HUES64 (cell line): ENCODE results near the gene DOC2B. TPM values are rescaled to one million over a fixed set of nuclear protein-coding genes. Genes with fewer than 3 reads are reported as not detected.
"Not testable (repeated sequence)": the region's sequence is repeated elsewhere in the genome, so short reads cannot be mapped to it uniquely, and the experiment has no call there.

Experiments
- H3K27ac ChIP-seq: 2 replicates; pipeline ENCODE4 v1.7.0; 2013; ENCODE audit warnings: low read depth, low read length, inconsistent platforms
- H3K27me3 ChIP-seq: 2 replicates; pipeline ENCODE4 v1.6.1; 2013; ENCODE audit warnings: mild to moderate bottlenecking, low read length; ENCODE audit not compliant: insufficient read depth
- H3K36me3 ChIP-seq: 2 replicates; pipeline ENCODE4 v1.6.1; 2013; ENCODE audit warnings: mild to moderate bottlenecking, low read length; ENCODE audit not compliant: insufficient read depth
- H3K4me1 ChIP-seq: 2 replicates; pipeline ENCODE4 v1.6.1; 2013; ENCODE audit warnings: mild to moderate bottlenecking, low read length, moderate library complexity; ENCODE audit not compliant: insufficient read depth
- H3K4me3 ChIP-seq: 2 replicates; pipeline ENCODE4 v1.5.1; 2013; ENCODE audit warnings: mild to moderate bottlenecking, low read length, moderate library complexity
- H3K9ac ChIP-seq: 2 replicates; pipeline ENCODE4 v1.6.1; 2013; ENCODE audit warnings: mild to moderate bottlenecking, low read depth, low read length
- H3K9me3 ChIP-seq: 2 replicates; pipeline ENCODE4 v1.6.1; 2013; ENCODE audit warnings: low read depth, low read length; ENCODE audit not compliant: insufficient read depth
- WGBS: fragments of 150-250, 120-280 bp; methylation state at CpG from one replicate; pipeline ENCODE4 v1.1.7; 2013; ENCODE audit warnings: missing lambda C conversion rate; 5-methylcytosine and 5-hydroxymethylcytosine counted together
- polyA plus RNA-seq, 2 experiments: library from polyadenylated mRNA; stranded (reverse); fragments of 50-300 nt; gene quantifications; one replicate each; pipeline ENCODE4 v1.2.3, GENCODE V29; 2013

DOC2B gene
- 0.60 TPM for polyA plus RNA-seq (2013, experiment 1 of 2)
- 1.1 TPM for polyA plus RNA-seq (2013, experiment 2 of 2)

GRCh38 chr17:181245-182049 is at the start of gene DOC2B:
DOC2B (minus strand) TSS chr17:181650; CDS start chr17:181479, 171 bp downstream.
- WGBS: 9% methylated on average over 120 of the region's 120 CpGs
- Histone ChIP-seq H3K9ac (peak within 1 kb of the TSS; percentile 36; the same call in 1 of the 2 replicates), H3K9me3 (no peaks in the 10 kb centered on the region), H3K4me1 (peaks cover 8% of the 10 kb centered on the region), H3K36me3 (no peaks in the 10 kb centered on the region), H3K27me3 (peaks cover 86% of the 10 kb centered on the region), H3K4me3 (peak within 1 kb of the TSS; percentile 52), H3K27ac (no peak within 1 kb of the TSS)

- peaks cover 5% of the 10 kb centered on the region; the same call in 1 of the 2 replicates for H3K4me1 ChIP-seq
- H3K27ac ChIP-seq: no peak overlapping the region
- H3K9ac ChIP-seq: no peak overlapping the region
- H3K27me3 ChIP-seq: no peaks in the 10 kb centered on the region
- no peaks in the 10 kb centered on the region for H3K36me3 ChIP-seq
- H3K4me3 ChIP-seq: no peak overlapping the region
- 94% methylated on average over 7 of the region's 7 CpGs for WGBS
- no peaks in the 10 kb centered on the region for H3K9me3 ChIP-seq
Measured at GRCh38 chr17:230395-230770, 48.9 kb upstream of the DOC2B start.

DNA sequence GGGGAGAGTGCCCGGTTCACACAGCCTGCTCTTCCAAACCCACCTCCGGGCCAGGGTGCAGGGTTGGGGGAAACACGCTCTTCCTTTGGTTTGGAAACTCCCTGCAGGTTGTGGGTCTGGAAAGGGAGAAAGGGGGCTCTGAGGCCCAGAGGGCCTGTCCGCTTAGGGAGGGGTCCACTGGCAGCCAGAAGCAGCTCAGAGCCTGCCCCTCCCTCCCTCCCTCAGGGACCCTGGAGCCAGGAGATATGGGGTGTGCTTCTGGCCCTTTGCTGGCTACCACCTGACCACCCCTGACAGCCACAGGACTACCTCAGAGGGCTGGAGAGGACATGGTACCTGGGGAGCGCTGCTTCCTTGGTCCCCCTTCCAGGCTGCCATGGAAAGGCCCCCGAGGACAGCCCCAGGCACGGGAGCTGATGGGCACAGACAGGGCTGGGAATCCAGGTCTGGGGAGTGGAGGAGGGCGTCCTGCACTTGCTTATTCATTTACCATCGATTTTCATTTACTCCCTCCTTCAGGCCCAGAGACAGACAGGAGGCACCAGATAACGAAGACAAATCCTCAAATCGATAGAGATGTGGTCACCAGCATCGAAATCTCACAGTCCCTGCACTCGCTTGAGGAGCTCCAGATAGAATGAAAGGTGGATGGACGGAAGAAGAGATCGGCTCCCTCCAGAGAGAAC is 48.4 kb upstream of the DOC2B start:
- no peaks in the 10 kb centered on the region for H3K9me3 ChIP-seq
- no peak overlapping the region for H3K9ac ChIP-seq
- no peak overlapping the region for H3K27ac ChIP-seq
- no peaks in the 10 kb centered on the region for H3K27me3 ChIP-seq
- no peak overlapping the region for H3K4me3 ChIP-seq
- no peaks in the 10 kb centered on the region for H3K36me3 ChIP-seq
- WGBS: 93% methylated on average over 14 of the region's 15 CpGs
- peaks cover 5% of the 10 kb centered on the region; the same call in 1 of the 2 replicates for H3K4me1 ChIP-seq

- no peaks in the 10 kb centered on the region for H3K36me3 ChIP-seq
- 89% methylated on average over 8 of the region's 8 CpGs for WGBS
Measured at GRCh38 chr17:228951-229708, 47.7 kb upstream of the DOC2B start.

DNA sequence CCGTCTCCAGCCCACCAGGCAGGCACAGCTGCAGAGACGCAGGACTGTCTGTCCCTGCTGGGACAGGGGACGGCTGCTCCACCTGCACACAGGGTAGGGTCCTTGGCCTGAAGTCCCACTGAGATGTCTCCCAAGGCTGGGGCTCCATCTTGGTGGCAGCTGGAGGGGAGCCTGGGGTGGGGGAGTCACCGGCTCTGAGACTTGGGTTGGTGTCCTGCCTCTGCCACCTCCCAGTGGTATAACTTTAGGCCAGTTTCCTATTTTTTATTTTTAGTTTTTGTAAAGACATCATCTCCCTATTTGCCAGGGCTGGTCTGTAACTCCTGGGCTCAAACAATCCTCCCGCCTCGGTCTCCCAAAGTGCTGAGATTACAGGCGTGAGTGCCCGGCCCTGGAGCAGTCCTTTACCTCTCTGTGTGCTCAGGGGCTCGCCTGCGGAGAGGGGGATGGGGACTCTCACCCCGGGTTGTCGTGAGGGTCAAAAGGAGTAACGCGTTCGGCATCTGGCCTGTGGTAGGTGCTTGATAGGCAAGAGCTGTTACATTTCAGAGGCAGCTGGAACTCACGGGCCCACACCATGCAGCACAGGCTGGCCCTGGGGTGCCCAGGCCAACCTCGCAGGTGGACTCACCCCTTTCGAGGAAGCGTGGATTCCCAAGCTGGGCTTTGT is 46.6 kb upstream of the DOC2B start:
- Histone ChIP-seq H3K36me3 (no peaks in the 10 kb centered on the region), H3K27me3 (no peaks in the 10 kb centered on the region), H3K9ac (no peak overlapping the region), H3K4me3 (no peak overlapping the region), H3K4me1 (no peaks in the 10 kb centered on the region), H3K27ac (no peak overlapping the region), H3K9me3 (no peaks in the 10 kb centered on the region)
- WGBS: 84% methylated on average over 19 of the region's 19 CpGs

More at GRCh38 chr17:228951-229708, 47.7 kb upstream of the DOC2B start:
- H3K27me3 ChIP-seq: no peaks in the 10 kb centered on the region
- no peak overlapping the region for H3K27ac ChIP-seq
- H3K4me3 ChIP-seq: no peak overlapping the region
- H3K9me3 ChIP-seq: no peaks in the 10 kb centered on the region
- no peak overlapping the region for H3K9ac ChIP-seq
- H3K4me1 ChIP-seq: no peaks in the 10 kb centered on the region

GRCh38 chr17:227078-227945 is 45.9 kb upstream of the DOC2B start:
- Histone ChIP-seq H3K4me3 (no peak overlapping the region), H3K4me1 (no peaks in the 10 kb centered on the region), H3K9me3 (no peaks in the 10 kb centered on the region), H3K27me3 (no peaks in the 10 kb centered on the region), H3K36me3 (no peaks in the 10 kb centered on the region), H3K27ac (no peak overlapping the region), H3K9ac (no peak overlapping the region)
- 78% methylated on average over 15 of the region's 15 CpGs for WGBS

DNA sequence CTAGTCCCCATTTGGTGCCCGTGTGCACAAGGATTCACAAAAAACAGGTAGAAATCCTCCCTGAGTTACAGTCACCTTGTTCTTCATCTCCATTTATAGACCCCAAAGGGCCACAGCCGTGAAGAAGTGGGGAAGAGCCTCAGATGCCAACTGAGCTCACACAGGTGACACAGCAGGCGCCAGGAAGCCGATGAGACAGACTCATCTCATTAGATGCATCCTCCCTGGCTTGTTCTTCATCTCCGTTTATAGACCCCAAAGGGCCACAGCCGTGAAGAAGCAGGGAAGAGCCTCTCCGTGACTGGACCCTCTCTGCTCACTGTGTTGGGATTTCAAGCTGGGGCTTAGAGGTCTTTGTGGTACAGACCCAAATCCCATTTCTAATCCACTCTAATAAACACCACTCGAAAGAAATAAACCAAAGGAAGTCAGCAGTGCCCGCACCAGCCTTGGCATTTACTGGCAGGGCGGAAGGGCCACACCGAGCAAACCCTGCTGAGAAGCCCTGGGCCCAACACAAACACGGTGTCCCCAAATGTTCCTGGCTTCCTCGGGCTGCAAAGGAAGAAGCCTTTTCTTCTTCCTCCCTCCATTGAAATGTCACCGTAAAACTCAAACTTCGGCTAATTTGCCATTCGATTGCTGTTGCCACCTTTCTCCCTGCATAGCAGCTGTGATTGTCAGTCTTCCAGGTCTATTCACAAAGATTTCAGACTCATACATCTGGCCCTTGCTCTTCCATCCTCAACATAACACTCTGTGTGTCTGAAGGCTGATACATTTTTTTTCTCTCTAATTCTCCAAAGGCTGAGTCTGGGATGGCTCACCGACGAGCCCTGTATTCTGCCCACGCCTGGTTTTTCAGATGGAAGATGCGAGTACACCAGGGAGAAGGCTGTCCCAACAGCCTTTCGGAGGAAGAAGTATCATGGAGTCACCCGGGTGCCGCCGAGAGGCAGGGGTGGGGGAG is 44.9 kb upstream of the DOC2B start:
- H3K9me3 ChIP-seq: no peaks in the 10 kb centered on the region
- no peaks in the 10 kb centered on the region for H3K36me3 ChIP-seq
- H3K27me3 ChIP-seq: no peaks in the 10 kb centered on the region
- no peak overlapping the region for H3K9ac ChIP-seq
- H3K27ac ChIP-seq: no peak overlapping the region
- no peak overlapping the region for H3K4me3 ChIP-seq
- 88% methylated on average over 24 of the region's 24 CpGs for WGBS
- no peaks in the 10 kb centered on the region for H3K4me1 ChIP-seq

DNA sequence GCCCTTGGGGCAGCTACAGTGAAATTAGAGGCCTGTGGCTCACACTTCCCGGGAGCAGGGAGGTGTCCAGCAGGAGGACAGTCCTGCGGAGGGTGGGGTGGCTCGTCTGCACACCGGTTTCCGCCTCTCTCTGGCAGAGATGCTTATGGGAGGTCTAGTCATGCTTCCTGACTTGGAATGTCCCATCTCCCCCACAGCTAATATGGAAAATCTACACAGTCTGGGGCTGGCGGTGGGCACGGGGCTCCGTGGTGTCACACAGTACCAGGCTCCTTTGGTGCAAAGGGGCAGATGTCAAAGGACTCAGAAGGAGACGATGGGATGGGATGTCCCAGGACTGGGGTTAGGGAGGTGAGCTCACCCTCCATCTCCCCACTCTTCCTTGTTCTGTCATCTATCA is 44.1 kb upstream of the DOC2B start:
- Histone ChIP-seq H3K36me3 (no peaks in the 10 kb centered on the region), H3K4me3 (no peak overlapping the region)
- WGBS: 94% methylated on average over 8 of the region's 9 CpGs

DNA sequence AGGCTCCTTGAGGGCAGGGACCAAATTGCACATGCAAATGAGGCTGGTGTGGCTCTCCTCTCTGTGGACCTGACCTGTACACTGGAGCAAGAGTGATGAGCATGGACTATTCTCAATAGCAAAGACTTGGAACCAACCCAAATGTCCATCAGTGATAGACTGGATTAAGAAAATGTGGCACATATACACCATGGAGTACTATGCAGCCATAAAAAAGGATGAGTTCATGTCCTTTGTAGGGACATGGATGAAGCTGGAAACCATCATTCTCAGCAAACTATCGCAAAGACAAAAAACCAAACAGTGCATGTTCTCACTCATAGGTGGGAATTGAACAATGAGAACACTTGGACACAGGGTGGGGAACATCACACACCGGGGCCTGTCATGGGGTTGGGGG is 43.1 kb upstream of the DOC2B start:
- H3K27ac ChIP-seq, H3K9ac ChIP-seq: not testable (repeated sequence)
- WGBS: 96% methylated on average over 1 of the region's 2 CpGs

More for the DNA sequence above, 44.1 kb upstream of the DOC2B start:
- Histone ChIP-seq H3K9ac (no peak overlapping the region), H3K27me3 (no peaks in the 10 kb centered on the region), H3K4me1 (no peaks in the 10 kb centered on the region), H3K9me3 (no peaks in the 10 kb centered on the region), H3K27ac (no peak overlapping the region)

More for the DNA sequence above, 43.1 kb upstream of the DOC2B start:
- not testable (repeated sequence) for H3K36me3 ChIP-seq, H3K9me3 ChIP-seq, H3K27me3 ChIP-seq, H3K4me1 ChIP-seq, H3K4me3 ChIP-seq
